Activated T-cell treated with anti-CD3 and anti-CD28 coated beads, Interleukin-2, amount 50 U/mL, for 4 hours (primary cell): ENCODE results near the gene DPPA5. TPM values are rescaled to one million over a fixed set of nuclear protein-coding genes. Genes with fewer than 3 reads are reported as not detected.

Experiments used
- ATAC-seq, 2 donors: fragments of 200-7000 bp; cut with Tn5 transposase; one replicate each; pipeline ENCODE4 v1.10.0; 2021
- DNase-seq: peaks from one replicate; pipeline ENCODE4 v3.0.0-alpha.2; 2020
- H3K27me3 Mint-ChIP-seq: one replicate; pipeline ENCODE4 v1.8.0; 2021; ENCODE audit warnings: low read depth, mixed read lengths
- H3K36me3 Mint-ChIP-seq: one replicate; pipeline ENCODE4 v1.8.0; 2022; ENCODE audit warnings: mixed read lengths; ENCODE audit not compliant: insufficient read depth
- H3K4me1 Mint-ChIP-seq: one replicate; pipeline ENCODE4 v1.8.0; 2021; ENCODE audit warnings: low read depth, mixed read lengths
- H3K4me3 Mint-ChIP-seq: one replicate; pipeline ENCODE4 v1.8.0; 2021; ENCODE audit warnings: mild to moderate bottlenecking, moderate library complexity, mixed read lengths
- H3K9me3 Mint-ChIP-seq: one replicate; pipeline ENCODE4 v1.8.0; 2021; ENCODE audit warnings: mixed read lengths
- total RNA-seq, 3 donors: library from RNA; stranded (reverse); gene quantifications; one replicate each; pipeline ENCODE4 v1.2.1, GENCODE V29; 2021

The DPPA5 gene
- total RNA-seq, 3 donors from 2014 or later, result not detected

GRCh38 chr6:73372516-73372915 is 18.4 kb upstream of the DPPA5 start:
- no peak for ATAC-seq

GRCh38 chr6:73371984-73372383 is 17.9 kb upstream of the DPPA5 start:
- H3K4me3 Mint-ChIP-seq, result no peak overlapping the region
- H3K9me3 Mint-ChIP-seq, result peaks cover 4% of the 10 kb centered on the region
- no peaks in the 10 kb centered on the region for H3K4me1 Mint-ChIP-seq
- ATAC-seq, result no peak
- no peaks in the 10 kb centered on the region for H3K27me3 Mint-ChIP-seq
- no peak for DNase-seq
- peaks cover 1% of the 10 kb centered on the region for H3K36me3 Mint-ChIP-seq

More at GRCh38 chr6:73372516-73372915, 18.4 kb upstream of the DPPA5 start:
- Mint-ChIP-seq H3K36me3 (peaks cover 1% of the 10 kb centered on the region), H3K9me3 (peaks cover 4% of the 10 kb centered on the region), H3K27me3 (no peaks in the 10 kb centered on the region), H3K4me3 (no peak overlapping the region), H3K4me1 (no peaks in the 10 kb centered on the region)
- no peak for DNase-seq

- Mint-ChIP-seq H3K36me3 (peaks cover 1% of the 10 kb centered on the region), H3K4me3 (no peak within 1 kb of the TSS), H3K4me1 (no peaks in the 10 kb centered on the region), H3K27me3 (peaks cover 3% of the 10 kb centered on the region), H3K9me3 (peaks cover 4% of the 10 kb centered on the region)
- DNase-seq (no peak), ATAC-seq (no peak)
Observed at GRCh38 chr6:73369563-73369962, 15.5 kb upstream of the DPPA5 start, which contains the start of gene OOEP. OOEP (minus strand) TSS chr6:73369897; CDS start chr6:73369792, 105 bp downstream.

- no peak for ATAC-seq
Observed at GRCh38 chr6:73369157-73369556, 15.1 kb upstream of the DPPA5 start.

GRCh38 chr6:73368675-73369074 is 14.6 kb upstream of the DPPA5 start:
- H3K36me3 Mint-ChIP-seq, result peaks cover 1% of the 10 kb centered on the region
- no peak for DNase-seq
- H3K4me1 Mint-ChIP-seq, result no peaks in the 10 kb centered on the region
- H3K27me3 Mint-ChIP-seq, result peaks cover 3% of the 10 kb centered on the region
- peaks cover 4% of the 10 kb centered on the region for H3K9me3 Mint-ChIP-seq
- H3K4me3 Mint-ChIP-seq, result no peak overlapping the region
- no peak for ATAC-seq

More at GRCh38 chr6:73369157-73369556, 15.1 kb upstream of the DPPA5 start:
- Mint-ChIP-seq H3K27me3 (peaks cover 3% of the 10 kb centered on the region), H3K4me3 (no peak overlapping the region), H3K36me3 (peaks cover 1% of the 10 kb centered on the region), H3K9me3 (peaks cover 4% of the 10 kb centered on the region), H3K4me1 (no peaks in the 10 kb centered on the region)
- DNase-seq, result no peak

GRCh38 chr6:73367761-73368355 is 13.8 kb upstream of the DPPA5 start:
- H3K36me3 Mint-ChIP-seq, result no peaks in the 10 kb centered on the region
- ATAC-seq (no peak), DNase-seq (no peak)
- H3K9me3 Mint-ChIP-seq, result peaks cover under 1% of the 10 kb centered on the region
- no peaks in the 10 kb centered on the region for H3K4me1 Mint-ChIP-seq
- no peak overlapping the region for H3K4me3 Mint-ChIP-seq
- H3K27me3 Mint-ChIP-seq, result peaks cover 3% of the 10 kb centered on the region

- peaks cover 3% of the 10 kb centered on the region for H3K27me3 Mint-ChIP-seq
- DNase-seq, result no peak
- H3K9me3 Mint-ChIP-seq, result no peaks in the 10 kb centered on the region
- no peaks in the 10 kb centered on the region for H3K36me3 Mint-ChIP-seq
- no peak overlapping the region for H3K4me3 Mint-ChIP-seq
- no peaks in the 10 kb centered on the region for H3K4me1 Mint-ChIP-seq
- no peak for ATAC-seq
Observed at GRCh38 chr6:73364549-73364948, 10.5 kb upstream of the DPPA5 start.

GRCh38 chr6:73364121-73364520 is 10.0 kb upstream of the DPPA5 start:
- H3K9me3 Mint-ChIP-seq, result no peaks in the 10 kb centered on the region
- ATAC-seq (no peak), DNase-seq (no peak)
- peaks cover 3% of the 10 kb centered on the region for H3K27me3 Mint-ChIP-seq
- no peaks in the 10 kb centered on the region for H3K36me3 Mint-ChIP-seq
- no peaks in the 10 kb centered on the region for H3K4me1 Mint-ChIP-seq
- H3K4me3 Mint-ChIP-seq, result no peak overlapping the region

GRCh38 chr6:73363537-73363875 is 9.4 kb upstream of the DPPA5 start:
- Mint-ChIP-seq H3K4me1 (no peaks in the 10 kb centered on the region), H3K4me3 (no peak overlapping the region), H3K9me3 (no peaks in the 10 kb centered on the region), H3K36me3 (no peaks in the 10 kb centered on the region), H3K27me3 (peaks cover 3% of the 10 kb centered on the region)
- DNase-seq, result no peak
- ATAC-seq, result no peak

- H3K36me3 Mint-ChIP-seq, result no peaks in the 10 kb centered on the region
- DNase-seq (no peak), ATAC-seq (no peak)
Observed at GRCh38 chr6:73362869-73363536, 8.9 kb upstream of the DPPA5 start.

GRCh38 chr6:73362358-73362757 is 8.3 kb upstream of the DPPA5 start, which contains the start of gene KHDC3L:
KHDC3L (plus strand) TSS chr6:73362658; CDS start chr6:73362730, 72 bp downstream.
- no peak for DNase-seq
- H3K4me3 Mint-ChIP-seq, result no peak within 1 kb of the TSS

More at GRCh38 chr6:73362869-73363536, 8.9 kb upstream of the DPPA5 start:
- Mint-ChIP-seq H3K9me3 (no peaks in the 10 kb centered on the region), H3K4me3 (no peak overlapping the region), H3K4me1 (no peaks in the 10 kb centered on the region), H3K27me3 (peaks cover 3% of the 10 kb centered on the region)

GRCh38 chr6:73349311-73349710 is 4.8 kb downstream of the DPPA5 start:
- Mint-ChIP-seq H3K27me3 (peaks cover 42% of the 10 kb centered on the region), H3K9me3 (no peaks in the 10 kb centered on the region), H3K4me3 (no peak overlapping the region), H3K36me3 (no peaks in the 10 kb centered on the region), H3K4me1 (no peaks in the 10 kb centered on the region)
- no peak for DNase-seq
- no peak for ATAC-seq

More at GRCh38 chr6:73362358-73362757, 8.3 kb upstream of the DPPA5 start, which contains the start of gene KHDC3L:
- no peak for ATAC-seq
- Mint-ChIP-seq H3K9me3 (no peaks in the 10 kb centered on the region), H3K4me1 (no peaks in the 10 kb centered on the region), H3K36me3 (no peaks in the 10 kb centered on the region), H3K27me3 (peaks cover 3% of the 10 kb centered on the region)

GRCh38 chr6:73348550-73349204 is 5.4 kb downstream of the DPPA5 start:
- Mint-ChIP-seq H3K4me1 (no peaks in the 10 kb centered on the region), H3K27me3 (peaks cover 42% of the 10 kb centered on the region), H3K9me3 (no peaks in the 10 kb centered on the region), H3K36me3 (no peaks in the 10 kb centered on the region), H3K4me3 (no peak overlapping the region)
- ATAC-seq (no peak), DNase-seq (no peak)

GRCh38 chr6:73343164-73343563 is 10.9 kb downstream of the DPPA5 start:
- DNase-seq, result no peak

GRCh38 chr6:73342174-73342573 is 11.9 kb downstream of the DPPA5 start:
- H3K4me1 Mint-ChIP-seq, result no peaks in the 10 kb centered on the region
- H3K27me3 Mint-ChIP-seq, result peaks cover 5% of the 10 kb centered on the region
- ATAC-seq, result no peak
- no peaks in the 10 kb centered on the region for H3K36me3 Mint-ChIP-seq
- no peaks in the 10 kb centered on the region for H3K9me3 Mint-ChIP-seq
- DNase-seq, result no peak
- no peak overlapping the region for H3K4me3 Mint-ChIP-seq

More at GRCh38 chr6:73343164-73343563, 10.9 kb downstream of the DPPA5 start:
- Mint-ChIP-seq H3K9me3 (no peaks in the 10 kb centered on the region), H3K4me1 (no peaks in the 10 kb centered on the region), H3K27me3 (peaks cover 13% of the 10 kb centered on the region), H3K36me3 (no peaks in the 10 kb centered on the region), H3K4me3 (no peak overlapping the region)
- ATAC-seq, result no peak
